ENCODE measurements around the gene CAMTA1. TPM values are rescaled to one million over a fixed set of nuclear protein-coding genes. Genes with fewer than 3 reads are reported as not detected.

CAMTA1 gene
- total RNA-seq, 1 experiment from 2014 or later: 105 TPM

DNA sequence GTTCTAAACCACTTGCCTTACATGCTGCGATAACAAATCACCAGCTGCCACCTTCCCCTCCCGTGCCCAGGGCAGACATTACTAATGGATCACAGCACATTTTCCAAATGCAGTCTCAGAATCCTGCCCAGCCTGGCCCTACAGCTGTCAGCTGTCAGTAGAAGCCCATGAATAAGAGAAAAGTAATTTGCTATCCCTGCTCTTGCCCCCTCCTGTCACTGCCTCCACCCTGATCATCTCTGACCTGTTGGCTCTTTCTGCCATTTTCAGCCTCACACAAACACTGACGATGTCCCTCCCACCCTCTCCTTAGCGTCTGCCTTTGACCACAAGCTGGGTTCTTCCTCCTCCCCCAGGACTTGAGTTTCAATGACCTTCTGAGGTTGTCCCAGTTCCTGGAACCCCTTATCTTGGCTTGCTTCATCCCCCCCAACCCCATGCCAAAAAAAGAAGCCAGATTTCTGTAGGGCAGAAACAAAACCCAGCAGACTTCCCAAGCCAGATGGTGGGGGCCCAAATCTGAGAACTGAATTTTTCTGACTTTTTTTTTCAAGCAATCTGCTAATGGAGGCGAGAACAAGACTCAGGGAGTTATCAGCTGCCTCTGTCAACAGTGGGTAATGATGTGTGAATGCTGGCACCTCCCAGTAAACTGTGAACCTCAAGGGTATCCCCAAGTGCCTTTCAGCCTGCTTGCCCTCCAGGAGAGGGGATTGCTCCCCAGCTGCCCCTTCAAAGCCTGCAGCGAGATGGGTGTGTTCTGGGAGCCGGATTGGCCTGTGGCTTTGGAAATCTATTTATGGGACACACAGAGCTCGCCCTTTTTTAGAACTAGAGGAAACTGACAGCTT, 769.4 kb downstream of the CAMTA1 start:
- no peak for DNase-seq (ENCODE audit: low read depth)

DNA sequence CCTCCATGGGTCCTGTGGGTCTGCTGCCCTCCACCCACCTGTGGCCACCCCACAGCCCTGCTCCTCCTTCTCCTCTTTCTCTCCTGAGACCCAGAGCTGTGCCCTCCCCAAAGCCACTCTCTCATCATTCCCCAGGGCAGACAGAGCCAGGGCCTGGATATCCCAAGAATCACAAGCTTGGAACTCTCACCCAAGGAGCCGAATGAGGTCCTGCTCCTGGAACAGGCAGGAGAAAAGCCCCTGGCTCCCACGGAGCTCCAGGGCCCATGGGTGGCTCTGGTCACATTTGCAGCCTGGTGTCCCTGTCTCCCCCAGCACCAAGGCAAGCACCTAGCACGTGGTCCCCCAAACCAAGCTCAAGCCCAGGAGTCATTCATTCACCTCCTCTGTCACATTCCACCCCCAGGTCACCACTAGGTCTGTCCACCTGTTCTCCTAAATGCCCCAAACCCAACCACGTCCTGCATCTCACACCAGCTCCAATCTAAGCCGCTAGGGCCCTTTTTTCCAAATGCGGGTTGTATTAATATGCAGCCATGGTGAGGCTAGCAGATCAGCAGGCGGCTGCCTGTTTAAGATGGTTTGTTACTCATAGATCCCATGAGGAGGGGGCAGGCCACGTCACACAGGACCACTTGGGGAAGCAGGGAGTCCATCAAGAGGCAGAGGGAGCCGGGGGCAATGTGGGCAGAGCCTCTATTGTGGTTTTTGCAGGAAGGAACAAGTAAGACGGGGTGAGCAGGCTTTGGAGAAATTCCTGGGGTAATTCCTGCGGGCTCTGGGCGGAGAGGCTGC, 770.3 kb downstream of the CAMTA1 start:
- DNase-seq (ENCODE audit: low read depth): peak; percentile 49

DNA sequence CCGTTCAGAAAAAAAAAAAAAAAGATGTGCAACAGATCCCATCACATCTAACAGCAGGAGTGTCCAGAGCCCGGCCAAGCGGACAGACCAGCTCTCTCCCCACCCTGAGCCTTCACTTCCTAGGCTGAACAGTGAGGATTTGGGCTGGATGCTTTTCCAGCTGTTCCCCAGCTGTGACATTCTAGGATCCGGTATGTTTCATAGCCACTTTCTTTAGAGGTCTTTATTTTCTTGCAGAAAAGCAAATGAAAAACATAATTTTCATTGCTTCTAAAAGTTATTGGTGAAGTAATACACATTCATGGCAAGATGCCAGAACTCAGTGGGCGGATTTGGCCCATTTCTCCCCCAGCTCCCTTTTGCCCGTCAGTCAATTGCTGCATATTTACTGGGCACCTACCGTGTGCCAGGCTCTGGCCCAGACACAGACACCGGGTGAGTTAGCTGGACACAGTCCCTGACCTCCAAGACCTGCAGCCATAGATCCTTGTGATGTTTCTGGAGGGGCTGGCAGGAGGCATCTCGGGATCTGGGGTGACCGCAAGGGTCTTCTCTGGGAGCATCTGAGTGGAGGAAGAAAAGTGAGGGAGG, 772.1 kb downstream of the CAMTA1 start:
- DNase-seq (ENCODE audit: low read depth): no peak

DNA sequence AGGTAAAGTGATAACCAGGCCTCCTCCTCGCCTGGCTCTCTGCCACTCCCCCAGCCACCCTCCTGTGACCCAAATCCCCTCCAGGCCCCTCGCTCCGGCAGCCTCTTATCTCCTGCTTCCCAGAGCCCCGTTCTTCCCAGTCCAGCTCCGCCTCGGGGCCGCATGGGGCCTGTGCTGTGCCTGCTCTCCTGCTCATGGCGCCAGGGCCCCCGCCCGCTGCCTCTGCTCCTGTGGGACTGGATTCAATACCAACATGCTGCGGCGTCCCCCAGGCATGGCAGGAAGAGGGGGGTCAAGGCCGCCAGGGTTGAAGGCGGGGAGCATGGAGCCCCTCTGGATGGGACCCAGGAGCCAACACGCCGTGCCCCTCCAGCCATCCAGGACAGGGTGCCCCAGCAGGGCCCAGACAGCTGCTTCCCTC, 772.8 kb downstream of the CAMTA1 start:
- DNase-seq (ENCODE audit: low read depth): no peak

DNA sequence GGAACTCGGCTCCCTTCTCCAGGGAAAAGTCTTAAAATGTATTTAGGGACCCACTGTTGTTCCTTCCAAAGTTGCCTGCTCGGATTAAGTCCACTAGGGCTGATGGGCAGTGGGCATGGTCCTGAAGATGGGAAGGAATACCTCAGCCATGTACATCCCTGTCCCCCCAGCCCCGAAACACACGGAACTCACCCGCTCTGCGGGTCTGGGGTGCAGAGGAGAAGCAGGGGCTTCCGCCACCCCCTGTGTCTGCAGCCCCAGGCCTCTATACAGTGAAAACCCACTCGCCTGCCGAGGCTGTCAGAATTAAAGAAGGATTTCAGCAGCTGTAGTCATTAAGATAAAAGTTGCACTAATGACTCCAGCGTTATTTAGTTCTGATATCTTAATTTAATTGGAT, 773.2 kb downstream of the CAMTA1 start:
- no peak for DNase-seq (ENCODE audit: low read depth)

DNA sequence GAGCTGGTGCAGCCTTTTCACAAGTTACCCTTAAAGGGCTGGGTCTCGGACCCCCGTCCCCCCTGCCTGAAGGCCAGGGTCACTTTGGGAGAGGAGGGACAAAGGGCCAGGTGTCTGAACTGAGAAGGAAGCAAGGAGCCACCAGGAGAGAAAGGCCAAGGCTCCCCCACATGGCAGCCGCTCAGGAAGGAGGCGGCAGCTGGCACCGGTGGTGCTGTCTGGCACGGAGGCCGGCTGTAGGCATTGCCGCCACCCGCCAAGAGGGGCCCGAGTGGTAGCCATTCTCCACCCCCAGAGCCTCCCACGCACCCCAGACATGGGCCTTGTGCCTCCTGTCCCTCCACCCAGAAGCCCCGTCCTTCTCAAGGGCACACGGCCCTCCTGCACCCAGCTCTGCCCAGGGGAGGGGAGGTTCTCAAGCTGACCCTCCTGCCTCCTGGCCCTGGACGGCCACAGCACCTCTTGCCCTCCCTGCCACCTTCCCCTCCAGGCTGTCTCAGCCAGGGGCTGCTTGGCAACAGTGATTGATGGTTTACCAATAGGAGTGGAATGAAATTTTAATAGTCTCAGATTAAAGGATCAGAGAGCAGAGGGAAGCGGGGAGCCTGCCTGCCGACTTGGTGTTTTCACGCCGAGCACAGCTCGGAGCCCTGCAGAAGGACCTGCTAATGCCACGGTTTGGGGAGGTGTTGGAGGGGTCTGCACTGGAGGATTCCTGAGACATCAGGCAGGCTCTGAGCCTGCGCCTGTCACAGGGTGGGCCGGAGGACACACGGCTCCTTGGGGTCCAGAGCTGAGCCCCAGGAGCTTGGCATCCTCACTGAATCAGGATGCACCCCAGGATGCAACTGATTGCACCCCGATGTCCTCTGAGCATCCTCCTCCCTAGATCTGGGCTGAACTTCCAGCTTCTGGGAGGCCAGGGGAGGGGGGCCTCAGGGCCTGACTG, 773.9 kb downstream of the CAMTA1 start:
- DNase-seq (ENCODE audit: low read depth): no peak

DNA sequence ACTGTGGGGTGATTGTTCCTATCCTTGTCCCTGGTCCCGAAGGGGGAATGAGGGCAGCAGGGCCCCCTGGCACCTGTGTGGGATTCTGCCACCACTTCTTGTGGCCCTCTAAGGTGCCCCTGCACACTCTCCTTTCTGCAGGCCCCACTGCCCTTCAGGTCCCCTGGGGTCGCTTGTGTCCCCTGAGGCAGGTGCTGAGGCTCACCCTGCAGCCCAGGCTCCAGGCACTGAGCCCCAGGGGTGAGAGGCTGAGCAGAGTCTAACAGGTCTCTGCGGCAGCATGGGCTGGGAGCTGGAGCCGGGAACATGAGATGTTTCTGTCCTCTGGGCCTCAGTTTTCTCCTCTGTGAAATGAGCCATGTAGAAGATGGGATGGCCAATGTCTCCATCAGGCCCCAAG, 774.9 kb downstream of the CAMTA1 start:
- DNase-seq (ENCODE audit: low read depth): no peak

DNA sequence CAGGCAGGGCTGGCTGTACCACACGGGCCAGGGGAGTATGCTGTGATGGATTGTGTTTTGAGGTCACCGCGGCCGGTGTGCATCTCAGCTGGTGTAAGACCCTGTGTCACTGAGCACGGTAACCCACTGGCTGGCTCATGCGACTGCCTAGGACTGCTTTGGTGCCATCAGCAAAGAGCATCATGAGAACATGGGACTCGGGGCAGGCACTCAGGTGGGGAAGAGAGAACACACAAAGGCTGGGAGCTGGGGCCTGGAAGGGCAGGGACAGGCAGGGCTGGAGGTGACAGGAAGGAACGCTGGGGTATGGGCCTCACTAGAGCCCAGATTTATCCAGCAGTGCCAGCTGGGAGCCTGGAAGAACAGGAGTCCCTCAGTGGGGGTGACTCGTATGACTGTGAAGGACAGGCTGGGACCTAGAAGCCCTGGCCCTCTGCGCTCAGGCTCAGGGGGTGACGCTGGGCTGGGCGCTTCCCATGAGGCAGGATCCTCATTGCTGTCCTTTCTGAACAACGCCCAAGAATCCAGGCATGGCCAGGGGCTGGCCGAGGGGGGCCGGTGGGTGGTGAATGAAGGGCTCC, 775.4 kb downstream of the CAMTA1 start:
- DNase-seq (ENCODE audit: low read depth): no peak

DNA sequence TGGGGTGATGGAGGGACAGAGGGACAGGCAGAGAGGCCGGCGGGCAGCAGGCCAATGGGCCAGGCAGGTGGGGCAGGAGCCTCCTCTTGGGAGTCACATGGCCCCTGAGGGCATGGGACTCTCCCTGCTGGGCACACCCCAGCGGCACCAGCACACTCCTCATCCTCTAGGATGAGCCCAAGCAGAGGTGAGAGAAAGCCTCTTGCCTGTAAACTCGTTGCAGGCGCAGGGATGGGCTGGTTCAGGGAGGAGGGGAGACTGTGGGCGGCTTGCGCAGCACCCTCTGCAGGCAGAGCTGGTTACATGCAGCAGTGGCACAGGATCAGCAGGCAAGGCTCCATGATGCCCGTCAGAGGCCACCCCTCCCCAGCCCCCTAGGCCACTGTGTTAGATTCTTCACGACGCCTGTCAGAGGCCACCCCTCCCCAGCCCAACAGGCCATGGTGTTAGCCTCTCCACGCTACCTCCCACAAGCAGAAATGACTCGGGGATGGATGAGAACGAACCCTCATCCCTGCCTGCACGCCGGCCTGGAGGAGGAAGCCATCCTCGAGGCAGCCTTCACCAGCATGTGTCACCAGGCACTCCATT, 776.2 kb downstream of the CAMTA1 start:
- peak; percentile 58 for DNase-seq (ENCODE audit: low read depth)

DNA sequence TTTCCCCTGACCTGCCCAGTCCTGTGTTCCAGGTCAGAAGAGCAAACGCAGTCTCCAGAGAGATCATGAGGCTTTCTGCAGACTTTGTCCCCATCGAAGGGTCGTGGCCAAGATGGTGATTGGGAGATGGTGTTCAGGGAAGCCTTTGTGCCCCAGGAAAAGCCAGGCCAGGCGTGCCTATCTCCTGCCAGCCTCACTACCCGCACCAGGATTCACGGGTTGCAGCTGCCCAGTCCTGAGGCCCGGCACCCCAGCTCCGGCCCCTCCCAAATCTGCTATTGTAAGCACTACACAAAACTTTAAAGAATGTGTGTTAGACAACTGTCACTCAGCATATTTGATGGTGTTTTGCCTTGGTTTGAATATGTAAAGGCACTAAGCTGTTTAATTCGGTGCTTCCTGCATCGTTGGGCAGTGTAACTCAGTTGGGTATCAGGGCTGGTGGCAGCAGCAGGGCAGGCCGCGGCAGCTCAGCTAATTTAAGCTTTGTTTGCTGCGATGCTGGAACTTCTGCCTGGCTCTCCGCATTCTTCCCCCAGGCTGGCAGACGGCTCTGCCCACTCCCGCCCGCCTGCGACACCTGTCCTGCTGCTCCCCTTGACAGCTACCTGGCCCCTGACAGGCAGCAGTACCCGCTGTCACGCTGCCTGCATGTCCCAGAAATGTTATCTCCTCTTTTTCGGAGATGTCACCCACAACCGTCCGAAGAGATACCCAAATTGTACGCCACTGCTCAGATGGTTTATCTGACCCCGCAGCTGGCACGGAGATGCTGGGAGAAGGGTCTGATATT, 776.9 kb downstream of the CAMTA1 start:
- no peak for DNase-seq (ENCODE audit: low read depth)

DNA sequence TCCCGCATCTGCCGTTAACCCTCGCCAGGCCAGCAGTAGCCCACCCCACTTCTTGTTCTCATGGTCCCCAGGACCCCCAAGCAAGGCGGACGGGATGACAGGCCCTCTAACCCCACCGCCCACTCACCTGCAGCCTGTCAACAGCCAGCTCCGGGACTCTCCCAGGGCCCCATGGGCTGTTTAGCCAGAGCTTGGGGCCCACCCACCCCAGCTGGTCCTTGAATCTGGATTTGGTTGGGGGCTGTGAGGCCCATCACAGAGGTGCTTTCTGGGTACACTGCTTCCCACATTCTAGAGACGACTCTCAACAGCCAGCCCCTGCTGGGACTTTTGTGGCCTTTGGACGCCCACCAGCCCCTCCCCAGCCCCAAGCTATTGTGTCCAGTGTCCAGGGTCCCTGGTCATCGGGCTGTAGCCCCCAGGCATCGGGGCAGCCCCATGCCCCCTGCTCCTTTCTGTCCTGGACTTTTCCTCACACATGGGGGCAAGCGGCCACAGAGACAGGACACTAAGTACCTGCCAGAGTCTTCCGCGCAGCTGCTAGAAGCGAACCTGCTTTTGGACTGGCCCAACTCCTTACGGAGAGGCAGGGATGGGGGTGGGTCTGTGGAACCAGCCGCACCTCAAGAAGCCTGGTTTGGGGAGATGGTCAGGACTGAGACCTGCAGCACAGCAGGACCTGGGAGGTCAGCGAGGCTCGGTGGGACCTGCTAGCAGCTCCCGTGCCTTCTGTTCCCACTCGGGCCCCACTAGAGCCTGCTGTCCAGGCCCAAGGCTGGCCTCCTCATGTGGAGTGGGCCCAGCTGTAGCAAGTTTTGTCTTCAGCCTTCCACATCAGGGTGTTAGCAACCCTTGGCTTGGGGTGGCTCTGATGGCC, 777.7 kb downstream of the CAMTA1 start:
- DNase-seq (ENCODE audit: low read depth): no peak

DNA sequence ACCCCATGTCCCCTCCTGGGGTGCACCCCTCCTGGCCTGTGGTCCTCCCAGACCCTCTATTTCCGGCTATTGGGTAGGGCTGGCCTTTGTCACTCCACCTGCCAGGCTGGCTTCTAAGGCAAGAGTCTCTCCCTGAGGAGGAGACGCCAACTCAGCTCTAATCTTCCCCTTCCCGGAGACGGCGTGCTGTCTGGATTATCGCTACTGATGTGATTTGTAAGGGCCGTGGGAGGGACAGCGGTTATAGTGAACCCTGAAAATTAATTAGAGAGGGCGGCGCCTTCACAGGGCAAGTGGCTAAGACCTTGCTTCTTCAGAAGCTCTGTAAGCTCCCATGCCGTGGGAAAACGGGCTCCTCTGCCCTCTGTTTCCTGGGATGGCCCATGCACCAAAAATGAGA, 778.9 kb downstream of the CAMTA1 start:
- DNase-seq (ENCODE audit: low read depth): no peak

DNA sequence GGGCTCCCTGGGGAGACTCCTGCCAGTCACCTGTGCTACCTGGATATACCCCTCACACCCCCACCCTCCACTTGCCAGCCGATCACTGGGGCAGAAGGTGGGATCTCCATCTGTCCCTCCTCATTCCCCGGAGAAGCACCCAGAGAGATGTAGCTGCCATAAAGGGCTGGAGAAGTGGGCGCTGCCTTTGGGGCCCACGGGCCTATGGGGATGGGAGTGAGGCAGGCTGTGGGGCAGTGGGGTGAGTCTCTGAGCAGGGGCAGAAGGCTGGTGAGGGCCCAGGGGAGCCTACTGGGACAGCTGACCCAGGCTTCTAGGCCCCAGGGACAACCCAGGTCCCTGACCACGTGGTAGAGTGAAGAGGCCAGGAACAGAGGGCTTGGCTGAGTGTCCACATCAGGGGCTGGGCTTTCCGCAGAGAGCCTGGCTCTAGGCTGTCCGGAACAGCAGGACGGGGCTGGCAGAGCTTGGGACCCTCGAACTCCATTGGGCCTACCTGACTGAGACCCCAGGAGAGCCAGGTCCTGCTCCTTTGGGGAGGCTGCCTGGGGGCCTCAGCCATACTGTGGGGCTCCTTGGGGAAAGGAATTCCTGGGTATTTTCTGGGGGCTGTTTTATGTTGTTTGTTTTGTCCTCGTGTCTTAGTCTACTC, 780.0 kb downstream of the CAMTA1 start:
- DNase-seq (ENCODE audit: low read depth): no peak

DNA sequence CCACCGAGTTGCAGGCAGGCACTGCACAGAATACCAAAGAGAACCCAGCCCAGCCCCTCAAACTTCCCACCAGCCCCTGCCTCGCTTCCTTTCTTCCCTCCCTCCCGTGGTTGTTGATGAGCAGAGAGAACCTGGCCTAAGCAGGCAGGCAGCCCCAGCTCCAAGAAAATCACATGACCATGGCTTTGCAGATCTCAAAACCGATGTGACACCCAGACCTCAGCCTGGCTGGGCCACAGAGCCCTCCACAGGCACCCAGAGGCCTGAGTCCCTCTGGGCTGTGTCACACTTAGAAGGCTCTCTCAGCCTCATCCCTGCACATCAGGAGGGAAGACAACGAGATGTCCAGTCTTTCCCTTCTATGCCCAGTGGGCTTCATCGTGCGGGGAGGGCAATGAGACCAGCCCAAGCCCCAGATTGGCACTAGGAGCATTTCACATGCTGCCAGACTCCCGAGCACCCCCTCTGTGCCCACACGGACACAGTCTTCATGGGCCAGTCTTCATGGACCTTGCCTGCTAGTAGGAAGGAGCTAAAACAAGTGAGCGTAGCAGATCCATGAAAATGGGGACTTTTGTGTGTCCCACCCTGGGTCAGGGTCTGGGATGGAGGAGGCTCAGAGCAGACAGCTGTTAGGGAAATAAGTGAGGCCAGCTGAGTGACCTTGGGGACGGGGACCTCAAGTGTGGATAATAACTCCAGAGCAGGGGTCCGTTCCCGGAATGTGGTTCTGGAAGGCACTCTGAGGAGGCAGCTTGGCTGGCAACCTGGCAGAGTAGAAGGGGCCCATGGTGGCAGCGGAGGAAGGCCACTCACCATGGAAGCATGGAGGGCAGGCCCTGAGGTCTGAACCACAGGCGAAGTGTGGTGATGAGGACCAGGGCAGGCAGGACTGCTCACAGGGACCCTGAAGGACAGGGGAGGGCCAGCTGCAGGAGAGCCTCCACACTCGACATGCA, 781.4 kb downstream of the CAMTA1 start:
- DNase-seq (ENCODE audit: low read depth): no peak

DNA sequence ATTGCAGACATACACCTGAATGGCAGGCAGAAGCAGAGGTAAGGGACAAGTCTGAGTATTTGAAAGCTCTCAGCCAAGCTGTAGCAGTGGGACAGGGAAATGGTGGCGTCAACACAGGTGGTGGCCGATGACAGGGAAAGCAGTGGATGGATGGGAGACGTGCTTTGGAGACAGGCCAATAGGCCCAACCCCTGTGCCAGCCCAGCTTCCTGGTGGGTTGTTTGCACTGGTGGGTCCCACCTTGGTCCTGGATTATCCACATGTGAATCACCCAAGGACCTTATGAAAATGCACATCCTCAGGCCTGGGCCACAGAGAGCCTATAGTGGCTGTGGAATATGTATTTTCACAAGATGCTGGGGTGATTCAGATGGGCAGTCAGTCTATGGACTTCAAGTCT, 782.1 kb downstream of the CAMTA1 start:
- DNase-seq (ENCODE audit: low read depth): no peak

DNA sequence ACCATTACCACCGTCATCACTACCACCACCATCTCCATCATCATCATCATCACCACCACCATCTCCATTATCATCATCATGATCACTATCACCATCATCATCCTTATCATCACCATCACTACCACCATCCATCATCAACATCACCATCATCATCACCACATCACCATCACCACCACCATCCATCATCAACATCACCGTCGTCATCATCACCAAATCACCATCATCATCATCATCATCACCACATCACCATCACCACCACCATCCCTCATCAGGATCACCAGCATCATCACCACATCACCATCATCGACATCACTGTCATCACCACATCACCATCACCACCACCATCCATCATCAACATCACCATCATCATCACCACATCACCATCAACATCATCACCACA, 782.8 kb downstream of the CAMTA1 start:
- DNase-seq (ENCODE audit: low read depth): no peak

DNA sequence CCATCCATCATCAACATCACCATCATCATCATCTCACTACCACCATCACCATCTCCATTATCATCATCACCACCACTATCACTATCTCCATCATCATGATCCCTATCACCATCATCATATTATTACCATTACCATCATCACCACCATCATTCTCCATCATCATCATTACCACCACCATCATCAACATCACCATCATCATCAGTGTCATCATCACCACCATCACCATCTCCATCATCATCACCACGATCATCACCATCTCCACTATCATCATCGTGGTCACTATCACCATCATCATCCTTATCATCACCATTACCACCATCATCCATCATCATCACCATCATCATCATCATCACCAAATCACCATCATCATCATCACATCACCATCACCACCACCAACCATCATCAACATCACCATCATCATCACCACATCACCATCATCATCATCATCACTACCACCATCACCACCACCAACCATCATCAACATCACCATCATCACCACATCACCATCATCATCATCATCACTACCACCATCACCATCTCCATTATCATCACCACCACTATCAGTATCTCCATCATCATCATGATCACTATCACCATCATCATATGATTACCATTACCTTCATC, 783.8 kb downstream of the CAMTA1 start:
- DNase-seq (ENCODE audit: low read depth): no peak
